Measurements from ENCODE around the gene PYDC1. TPM values are rescaled to one million over a fixed set of nuclear protein-coding genes. Genes with fewer than 3 reads are reported as not detected.
A peak's percentile ranks its signal among the peaks of the same experiment; 100 is the strongest.

PYDC1 gene
- total RNA-seq, 1 donor from 2014 or later = not detected

GRCh38 chr16:31186176-31186575 lies 30.8 kb downstream of the PYDC1 start:
- H3K9me3 Mint-ChIP-seq (ENCODE audit: unreplicated experiment) = no peaks in the 10 kb centered on the region
- no peak for TF ChIP-seq CTCF (IDR thresholded peaks at IDR 0.05)
- peaks cover 78% of the 10 kb centered on the region for H3K36me3 Mint-ChIP-seq (ENCODE audit: unreplicated experiment)
- no peak overlapping the region for H3K27ac Mint-ChIP-seq (ENCODE audit: unreplicated experiment)
- H3K4me1 Mint-ChIP-seq (ENCODE audit: unreplicated experiment) = peaks cover 38% of the 10 kb centered on the region
- H3K27me3 Mint-ChIP-seq (ENCODE audit: unreplicated experiment) = no peaks in the 10 kb centered on the region
- no peak overlapping the region for H3K4me3 Mint-ChIP-seq (ENCODE audit: unreplicated experiment)
- DNase-seq (ENCODE audit: extremely low spot score, unreplicated experiment) = no peak

GRCh38 chr16:31185339-31185738 lies 31.6 kb downstream of the PYDC1 start:
- peaks cover 73% of the 10 kb centered on the region for H3K36me3 Mint-ChIP-seq (ENCODE audit: unreplicated experiment)
- H3K27me3 Mint-ChIP-seq (ENCODE audit: unreplicated experiment) = no peaks in the 10 kb centered on the region
- TF ChIP-seq CTCF (IDR thresholded peaks at IDR 0.05) = no peak
- H3K27ac Mint-ChIP-seq (ENCODE audit: unreplicated experiment) = no peak overlapping the region
- DNase-seq (ENCODE audit: extremely low spot score, unreplicated experiment) = no peak
- H3K9me3 Mint-ChIP-seq (ENCODE audit: unreplicated experiment) = no peaks in the 10 kb centered on the region
- peaks cover 41% of the 10 kb centered on the region for H3K4me1 Mint-ChIP-seq (ENCODE audit: unreplicated experiment)
- H3K4me3 Mint-ChIP-seq (ENCODE audit: unreplicated experiment) = no peak overlapping the region

- no peak for TF ChIP-seq CTCF (IDR thresholded peaks at IDR 0.05)
- H3K9me3 Mint-ChIP-seq (ENCODE audit: unreplicated experiment) = no peaks in the 10 kb centered on the region
- no peak overlapping the region for H3K4me3 Mint-ChIP-seq (ENCODE audit: unreplicated experiment)
- no peak for DNase-seq (ENCODE audit: extremely low spot score, unreplicated experiment)
- H3K36me3 Mint-ChIP-seq (ENCODE audit: unreplicated experiment) = peaks cover 69% of the 10 kb centered on the region
- no peak overlapping the region for H3K27ac Mint-ChIP-seq (ENCODE audit: unreplicated experiment)
- H3K4me1 Mint-ChIP-seq (ENCODE audit: unreplicated experiment) = peaks cover 41% of the 10 kb centered on the region
- H3K27me3 Mint-ChIP-seq (ENCODE audit: unreplicated experiment) = no peaks in the 10 kb centered on the region
These were observed 32.0 kb downstream of the PYDC1 start for GRCh38 chr16:31184888-31185287.

- Mint-ChIP-seq H3K4me3 (ENCODE audit: unreplicated experiment) (peak overlapping the region; percentile 10), H3K27me3 (ENCODE audit: unreplicated experiment) (no peaks in the 10 kb centered on the region), H3K9me3 (ENCODE audit: unreplicated experiment) (no peaks in the 10 kb centered on the region), H3K4me1 (ENCODE audit: unreplicated experiment) (peaks cover 46% of the 10 kb centered on the region), H3K27ac (ENCODE audit: unreplicated experiment) (peak overlapping the region; percentile 60), H3K36me3 (ENCODE audit: unreplicated experiment) (peaks cover 57% of the 10 kb centered on the region)
- no peak for DNase-seq (ENCODE audit: extremely low spot score, unreplicated experiment)
- no peak for TF ChIP-seq CTCF (IDR thresholded peaks at IDR 0.05)
These were observed 33.2 kb downstream of the PYDC1 start for GRCh38 chr16:31183432-31184428.

GRCh38 chr16:31182391-31182790 lies 34.5 kb downstream of the PYDC1 start:
- Mint-ChIP-seq H3K4me3 (ENCODE audit: unreplicated experiment) (peak overlapping the region; percentile 95), H3K27me3 (ENCODE audit: unreplicated experiment) (no peaks in the 10 kb centered on the region), H3K27ac (ENCODE audit: unreplicated experiment) (peak overlapping the region; percentile 100), H3K9me3 (ENCODE audit: unreplicated experiment) (no peaks in the 10 kb centered on the region), H3K36me3 (ENCODE audit: unreplicated experiment) (peaks cover 44% of the 10 kb centered on the region), H3K4me1 (ENCODE audit: unreplicated experiment) (peaks cover 49% of the 10 kb centered on the region)
- no peak for DNase-seq (ENCODE audit: extremely low spot score, unreplicated experiment)
- no peak for TF ChIP-seq CTCF (IDR thresholded peaks at IDR 0.05)

All from osteocyte (in vitro differentiated cells).